Lower lobe of right lung (tissue), 2 donors: Measurements from ENCODE around the gene ARHGAP32. TPM values are rescaled to one million over a fixed set of nuclear protein-coding genes. Genes with fewer than 3 reads are reported as not detected.
"Not testable (repeated sequence)": the region's sequence is repeated elsewhere in the genome, so short reads cannot be mapped to it uniquely, and the experiment has no call there.

Experiments
- ATAC-seq, 2 donors: fragments of 200-7000 bp; cut with Tn5 transposase; one replicate each; pipeline ENCODE4 v1.9.1; 2020 to 2022; ENCODE audit warnings: mild to moderate bottlenecking in 2 of 2, moderate library complexity in 2 of 2
- DNase-seq: peaks from one replicate; pipeline ENCODE4 v3.0.0-alpha.2; 2020
- H3K27ac ChIP-seq: fragments of 200-600 bp; one replicate; pipeline ENCODE4 v1.8.0; 2022
- H3K27me3 ChIP-seq: fragments of 200-600 bp; one replicate; pipeline ENCODE4 v1.8.0; 2022; ENCODE audit warnings: low read depth
- H3K36me3 ChIP-seq: fragments of 200-600 bp; one replicate; pipeline ENCODE4 v1.8.0; 2022; ENCODE audit warnings: mild to moderate bottlenecking
- H3K4me1 ChIP-seq: fragments of 200-600 bp; one replicate; pipeline ENCODE4 v1.8.0; 2022
- H3K4me3 ChIP-seq: fragments of 200-600 bp; one replicate; pipeline ENCODE4 v1.8.0; 2022; ENCODE audit warnings: mild to moderate bottlenecking
- H3K9me3 ChIP-seq: fragments of 200-600 bp; one replicate; pipeline ENCODE4 v1.8.0; 2022
- intact Hi-C: fragments of 100-400 bp; cut with DNase I; formaldehyde crosslinking; loops from one replicate; pipeline ENCODE4 v1.11.0; 2022
- total RNA-seq: library from RNA; stranded (reverse); fragmentation: NEBNext Ultra II Directional; extraction: Animal tissue kit (Norgen Biotek cat#: 25700); gene quantifications from one replicate; pipeline ENCODE4 v1.2.1, GENCODE V29; 2021
- TF ChIP-seq, protein P1 (sequence below): fragments of 200-600 bp; IDR thresholded peaks from one replicate; pipeline ENCODE4 v1.8.0; 2022; ENCODE audit warnings: antibody characterized with exemption, mild to moderate bottlenecking
- donor health status: DM: no; HTN: yes; CAD: no; lungs with severe emphysema.

Gene ARHGAP32
- total RNA-seq, 1 donor from 2014 or later, result 27.9 TPM

- Histone ChIP-seq H3K4me3 (no peak overlapping the region), H3K27me3 (no peaks in the 10 kb centered on the region), H3K27ac (no peak overlapping the region), H3K36me3 (no peaks in the 10 kb centered on the region), H3K4me1 (no peaks in the 10 kb centered on the region), H3K9me3 (no peaks in the 10 kb centered on the region)
- ATAC-seq (no peak), DNase-seq (no peak)
- intact Hi-C loops, result no loop called here
- TF ChIP-seq, protein P1, sequence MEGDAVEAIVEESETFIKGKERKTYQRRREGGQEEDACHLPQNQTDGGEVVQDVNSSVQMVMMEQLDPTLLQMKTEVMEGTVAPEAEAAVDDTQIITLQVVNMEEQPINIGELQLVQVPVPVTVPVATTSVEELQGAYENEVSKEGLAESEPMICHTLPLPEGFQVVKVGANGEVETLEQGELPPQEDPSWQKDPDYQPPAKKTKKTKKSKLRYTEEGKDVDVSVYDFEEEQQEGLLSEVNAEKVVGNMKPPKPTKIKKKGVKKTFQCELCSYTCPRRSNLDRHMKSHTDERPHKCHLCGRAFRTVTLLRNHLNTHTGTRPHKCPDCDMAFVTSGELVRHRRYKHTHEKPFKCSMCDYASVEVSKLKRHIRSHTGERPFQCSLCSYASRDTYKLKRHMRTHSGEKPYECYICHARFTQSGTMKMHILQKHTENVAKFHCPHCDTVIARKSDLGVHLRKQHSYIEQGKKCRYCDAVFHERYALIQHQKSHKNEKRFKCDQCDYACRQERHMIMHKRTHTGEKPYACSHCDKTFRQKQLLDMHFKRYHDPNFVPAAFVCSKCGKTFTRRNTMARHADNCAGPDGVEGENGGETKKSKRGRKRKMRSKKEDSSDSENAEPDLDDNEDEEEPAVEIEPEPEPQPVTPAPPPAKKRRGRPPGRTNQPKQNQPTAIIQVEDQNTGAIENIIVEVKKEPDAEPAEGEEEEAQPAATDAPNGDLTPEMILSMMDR, result no peak
Measured at GRCh38 chr11:129018126-129018525, 174.0 kb downstream of the ARHGAP32 start.

DNA sequence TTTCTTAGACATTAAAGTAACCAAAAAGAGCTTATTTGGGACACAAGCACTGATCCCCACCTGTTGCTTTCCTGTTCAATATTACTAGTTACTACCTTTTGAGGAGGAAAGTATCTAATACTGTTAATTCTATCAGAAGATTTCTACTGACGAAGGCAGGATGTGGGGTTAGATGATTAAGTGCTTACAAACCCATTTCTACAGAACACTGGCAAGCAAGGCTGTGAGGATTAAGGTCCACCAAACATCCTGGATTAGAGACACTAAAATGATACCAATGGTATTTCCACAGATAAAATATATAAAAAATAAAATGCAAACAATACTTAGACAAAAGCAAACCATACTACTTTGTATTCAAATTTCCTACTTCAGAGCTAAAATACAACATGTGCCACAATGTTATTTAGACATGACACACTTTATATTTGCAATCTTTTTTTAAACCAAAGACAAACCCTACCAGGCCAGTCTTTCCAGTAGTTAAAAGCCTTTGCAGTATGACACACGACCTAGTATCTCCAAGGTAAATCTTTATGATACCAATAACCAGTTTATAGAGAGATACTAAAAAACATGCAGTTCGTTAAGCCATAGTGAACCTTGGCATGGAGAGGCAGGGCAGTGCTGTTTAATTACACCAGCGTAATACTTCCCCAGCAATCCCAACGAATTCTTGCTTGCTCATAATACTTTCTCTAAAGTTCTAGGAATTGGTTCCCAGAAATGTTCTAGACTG, 178.2 kb downstream of the ARHGAP32 start:
- H3K27me3 ChIP-seq, result no peaks in the 10 kb centered on the region
- H3K9me3 ChIP-seq, result no peaks in the 10 kb centered on the region
- TF ChIP-seq, protein P1, result no peak
- DNase-seq, result no peak
- intact Hi-C loops, result no loop called here
- H3K36me3 ChIP-seq, result no peaks in the 10 kb centered on the region
- no peaks in the 10 kb centered on the region for H3K4me1 ChIP-seq
- H3K4me3 ChIP-seq, result no peak overlapping the region
- no peak for ATAC-seq
- H3K27ac ChIP-seq, result no peak overlapping the region

DNA sequence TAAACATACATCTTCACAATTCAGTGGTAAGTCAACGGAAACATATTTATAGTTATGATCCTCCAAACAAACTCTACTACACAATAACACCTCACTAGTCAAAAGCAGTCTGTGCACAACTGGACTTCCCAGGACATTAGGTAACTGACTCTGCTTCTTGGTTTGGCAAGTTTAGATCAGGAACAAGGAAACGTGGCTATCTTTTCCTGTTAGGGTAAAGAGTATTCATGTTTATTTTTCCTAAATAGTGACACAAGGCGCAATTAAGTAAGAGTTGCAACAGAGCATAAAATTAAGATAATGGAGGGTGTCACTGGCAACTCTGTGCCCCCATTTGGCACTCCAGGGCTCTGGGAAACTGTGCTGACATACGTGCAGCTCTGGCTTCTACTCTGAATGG, 179.2 kb downstream of the ARHGAP32 start:
- intact Hi-C loops, result no loop called here

DNA sequence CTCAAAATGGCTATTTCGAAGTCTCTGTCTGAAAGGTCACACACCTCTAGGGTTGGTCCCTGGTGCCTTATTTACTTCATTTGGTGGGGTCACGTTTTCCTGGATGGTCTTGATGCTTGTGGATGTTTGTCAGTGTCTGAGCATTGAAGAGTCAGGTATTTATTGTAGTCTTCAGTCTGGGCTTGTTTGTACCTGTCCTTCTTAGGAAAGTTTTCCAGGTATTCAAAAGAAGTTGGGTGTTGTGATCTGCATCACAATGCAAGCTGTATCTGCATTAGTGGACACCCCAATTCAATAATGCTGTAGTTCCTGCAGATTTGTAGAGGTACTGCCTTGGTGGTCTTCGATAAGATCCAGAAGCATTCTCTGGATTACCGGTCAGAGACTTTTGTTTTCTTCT, 186.0 kb downstream of the ARHGAP32 start:
- intact Hi-C loops, result no loop called here
- no peaks in the 10 kb centered on the region for H3K4me1 ChIP-seq
- ATAC-seq, result no peak
- TF ChIP-seq, protein P1, result no peak
- no peak for DNase-seq
- H3K27me3 ChIP-seq, result no peaks in the 10 kb centered on the region
- H3K36me3 ChIP-seq, result no peaks in the 10 kb centered on the region
- H3K4me3 ChIP-seq, result no peak overlapping the region
- H3K27ac ChIP-seq, result no peak overlapping the region
- H3K9me3 ChIP-seq, result peaks cover 9% of the 10 kb centered on the region

More for the DNA sequence above, 179.2 kb downstream of the ARHGAP32 start:
- TF ChIP-seq, protein P1, result no peak
- ATAC-seq (no peak), DNase-seq (no peak)
- Histone ChIP-seq H3K36me3 (no peaks in the 10 kb centered on the region), H3K4me1 (no peaks in the 10 kb centered on the region), H3K9me3 (no peaks in the 10 kb centered on the region), H3K4me3 (no peak overlapping the region), H3K27ac (no peak overlapping the region), H3K27me3 (no peaks in the 10 kb centered on the region)

DNA sequence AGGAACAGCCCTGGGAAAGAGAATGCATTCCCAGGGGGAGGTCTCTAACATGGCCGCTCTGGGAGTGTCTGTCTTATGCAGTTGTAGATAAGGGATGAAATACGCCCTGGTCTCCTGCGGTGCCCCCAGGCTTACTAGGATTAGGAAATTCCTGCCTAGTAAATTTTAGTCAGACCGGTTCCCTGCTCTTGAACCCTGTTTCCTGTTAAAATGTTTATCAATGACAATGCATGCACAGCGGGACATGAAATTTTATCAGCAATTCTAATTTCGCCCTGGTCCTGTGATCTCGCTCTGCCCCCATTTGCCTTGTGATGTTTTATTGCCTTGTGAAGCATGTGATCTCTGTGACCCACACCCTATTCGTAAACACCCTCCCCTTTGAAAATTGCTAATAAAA, 193.0 kb downstream of the ARHGAP32 start:
- DNase-seq, H3K27me3 ChIP-seq, intact Hi-C loops, H3K36me3 ChIP-seq, H3K27ac ChIP-seq, H3K4me1 ChIP-seq, ATAC-seq, H3K4me3 ChIP-seq: not testable (repeated sequence)
- peaks cover 29% of the 10 kb centered on the region for H3K9me3 ChIP-seq

DNA sequence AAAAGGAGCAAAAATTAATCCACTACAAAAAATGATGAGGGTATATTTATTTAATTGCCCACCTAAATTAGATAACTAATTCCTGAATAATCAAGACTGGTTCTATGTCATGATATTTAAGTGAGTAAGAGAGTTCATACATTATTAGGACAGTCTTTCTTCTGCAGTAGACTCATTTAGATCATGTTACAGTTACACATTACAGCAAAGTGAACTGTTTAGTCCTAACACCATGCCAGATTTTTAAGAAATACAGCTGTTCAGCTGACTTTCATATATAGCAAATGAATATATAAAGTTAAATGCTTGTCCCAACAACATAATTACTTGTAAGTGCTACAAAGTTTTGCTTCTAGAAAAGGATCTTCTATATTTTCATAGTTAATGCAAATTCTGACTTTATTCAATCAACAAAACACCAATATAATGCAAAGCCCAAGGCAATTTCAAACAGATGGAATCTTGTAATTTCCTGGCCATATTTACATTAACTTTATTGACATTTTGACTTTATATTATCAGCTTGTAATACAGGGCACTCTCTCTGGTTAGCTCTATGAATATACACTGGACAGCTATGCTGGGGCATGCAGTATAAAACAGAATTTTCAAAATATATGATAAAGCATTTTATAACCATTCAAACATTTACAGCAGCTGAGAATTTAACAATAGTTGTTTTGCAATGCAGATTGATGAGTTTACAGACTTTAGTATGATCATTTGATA, 203.7 kb downstream of the ARHGAP32 start:
- no peak overlapping the region for H3K4me3 ChIP-seq
- ATAC-seq (no peak), DNase-seq (no peak)
- no peaks in the 10 kb centered on the region for H3K27me3 ChIP-seq
- H3K9me3 ChIP-seq, result no peaks in the 10 kb centered on the region
- H3K27ac ChIP-seq, result no peak overlapping the region
- TF ChIP-seq, protein P1, result no peak
- H3K4me1 ChIP-seq, result no peaks in the 10 kb centered on the region
- peaks cover 10% of the 10 kb centered on the region for H3K36me3 ChIP-seq
- intact Hi-C loops, result no loop called here
